GM18867 (cell line): ENCODE measurements around the gene CCDC157.
A peak's percentile ranks its signal among the peaks of the same experiment; 100 is the strongest.

Source experiments
- ATAC-seq: cut with Tn5 transposase; IDR thresholded peaks from one replicate; pipeline ENCODE4 v1.9.1; 2021; ENCODE audit warnings: mild to moderate bottlenecking, moderate library complexity; ENCODE audit not compliant: unreplicated experiment

Gene CCDC157

DNA sequence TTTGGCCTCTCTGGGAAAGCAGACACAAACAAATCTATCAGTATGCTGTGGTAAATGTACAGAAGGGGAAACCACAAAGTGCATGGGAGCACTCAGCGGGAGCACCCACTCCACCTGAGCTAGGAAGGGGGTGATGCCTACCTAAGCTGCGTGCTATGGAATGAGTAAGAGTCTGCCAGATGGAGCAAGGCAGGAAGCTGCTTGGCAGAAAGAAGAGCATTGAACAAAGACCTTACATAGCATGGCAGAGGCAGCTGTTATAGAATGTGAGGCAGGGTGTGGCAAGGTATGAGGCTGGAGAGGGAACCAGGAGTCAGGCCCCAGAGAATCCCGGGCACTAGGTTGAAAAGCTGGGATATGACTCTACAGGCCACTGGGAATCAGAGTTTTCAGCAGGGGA, 55.0 kb downstream of the CCDC157 start:
- no peak for ATAC-seq

DNA sequence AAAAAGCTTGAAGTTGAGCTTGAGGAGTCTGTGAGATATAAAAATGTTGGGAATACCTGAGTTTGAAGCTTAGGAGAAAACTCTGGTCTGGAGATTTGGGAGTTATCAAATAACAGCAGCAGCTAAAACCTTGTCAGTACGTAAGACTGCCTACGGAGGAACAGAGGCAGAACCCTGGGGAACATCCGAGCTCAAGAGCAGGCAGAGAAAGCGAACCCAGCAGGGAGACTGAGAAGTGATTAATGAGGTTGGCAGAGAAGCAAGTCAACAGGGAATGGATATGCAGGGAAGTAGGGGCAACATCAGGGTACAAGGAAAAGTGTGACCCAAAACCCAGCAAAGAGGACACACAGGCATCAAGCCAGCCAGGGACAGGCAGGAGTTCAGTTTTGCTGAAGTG, 56.2 kb downstream of the CCDC157 start:
- ATAC-seq = no peak

DNA sequence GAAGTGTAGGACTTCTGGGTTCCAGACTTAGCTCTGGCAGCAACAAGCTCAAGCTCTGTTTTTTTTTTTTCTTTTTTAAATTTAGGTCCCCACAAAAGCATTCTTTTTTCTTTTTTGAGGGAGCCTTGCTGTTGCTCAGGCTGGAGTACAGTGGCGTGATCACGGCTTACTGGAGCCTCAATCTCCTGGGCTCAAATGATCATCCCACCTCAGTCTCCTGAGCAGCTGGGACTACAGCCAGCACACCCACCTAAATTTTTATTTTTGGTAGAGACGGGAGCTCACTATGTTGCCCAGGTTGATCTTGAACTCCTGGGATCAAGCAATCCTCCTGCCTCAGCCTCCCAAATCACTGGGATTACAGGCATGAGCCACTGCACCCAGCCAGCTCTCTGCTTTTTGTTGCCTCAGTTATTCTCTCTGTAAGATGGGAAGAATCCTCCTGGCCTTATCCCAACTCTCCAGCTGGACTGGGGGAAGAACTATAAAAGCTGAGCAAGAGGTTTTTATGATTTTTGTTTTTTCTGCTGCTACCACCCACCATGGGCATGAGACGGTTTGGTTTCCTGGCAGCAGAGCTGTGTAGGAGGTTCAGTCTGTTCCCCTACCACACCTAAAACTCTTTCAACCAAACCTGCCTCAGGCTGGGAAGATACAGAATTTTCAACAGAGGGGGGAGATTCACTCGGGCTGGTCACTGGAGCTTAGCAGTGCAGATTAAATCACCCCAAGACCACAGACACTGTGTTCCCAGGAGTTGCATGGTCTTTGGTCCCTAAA, 57.1 kb downstream of the CCDC157 start:
- no peak for ATAC-seq

DNA sequence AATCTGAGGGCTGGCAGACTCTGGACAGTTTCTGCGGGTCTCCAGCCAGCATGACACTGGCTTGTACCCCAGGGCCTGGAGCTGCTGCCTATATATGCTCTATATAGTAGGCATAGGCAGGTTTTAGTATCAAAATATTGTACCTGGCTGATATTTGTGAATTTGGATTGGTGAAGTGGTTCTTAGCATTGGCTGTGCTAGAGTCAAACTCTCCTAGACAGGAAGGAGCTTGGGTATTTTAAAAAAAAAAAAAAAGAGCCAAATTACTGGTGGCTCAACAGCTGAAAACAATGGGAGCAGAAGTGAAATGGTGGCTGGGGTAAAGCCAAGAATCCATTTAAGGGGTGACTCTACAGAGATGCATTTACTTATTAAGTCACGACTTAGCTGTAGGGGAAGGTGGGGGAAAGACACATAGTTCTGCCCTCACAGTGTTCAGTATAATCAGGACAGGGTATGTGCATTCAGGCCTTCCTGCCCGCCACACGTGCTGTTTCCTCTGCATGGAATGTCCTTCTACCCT, 57.8 kb downstream of the CCDC157 start:
- ATAC-seq = no peak

DNA sequence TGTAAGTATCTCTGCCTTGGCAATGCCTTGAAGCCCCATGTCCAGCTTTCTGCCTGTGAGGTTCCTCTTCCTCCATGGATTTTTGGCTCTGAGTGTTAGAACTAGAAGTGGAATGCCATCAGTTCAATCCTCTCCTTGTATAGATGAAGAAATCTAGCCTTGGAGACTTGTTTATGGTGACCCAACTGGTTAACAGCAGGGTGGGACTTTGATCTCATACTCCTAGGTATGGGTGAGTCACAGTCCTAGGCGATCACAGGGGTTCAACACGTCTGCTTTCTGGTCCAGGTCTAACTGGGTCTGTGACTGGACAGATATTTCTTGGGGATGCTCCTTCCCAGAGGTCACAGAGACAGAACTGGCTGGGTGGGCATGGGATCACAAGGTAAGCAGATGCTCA, 59.6 kb downstream of the CCDC157 start:
- ATAC-seq = no peak

DNA sequence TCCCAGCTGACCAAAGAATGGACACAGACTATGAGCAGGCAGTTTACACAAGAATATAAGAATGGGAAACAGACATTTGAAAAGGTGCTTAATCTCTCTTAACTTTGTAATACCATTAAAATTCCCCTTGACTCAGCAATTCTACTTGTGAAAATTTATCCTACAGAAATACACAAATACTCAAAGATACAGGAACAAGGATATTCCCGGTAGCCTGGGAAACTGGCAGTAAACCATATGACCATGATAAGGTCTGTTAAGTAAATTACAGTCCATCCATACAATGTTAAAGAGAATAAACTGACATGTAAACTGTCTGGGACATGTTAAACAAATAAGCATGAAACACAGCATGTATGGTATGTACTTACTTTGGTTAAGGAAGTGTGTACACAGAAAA, 60.0 kb downstream of the CCDC157 start:
- no peak for ATAC-seq

DNA sequence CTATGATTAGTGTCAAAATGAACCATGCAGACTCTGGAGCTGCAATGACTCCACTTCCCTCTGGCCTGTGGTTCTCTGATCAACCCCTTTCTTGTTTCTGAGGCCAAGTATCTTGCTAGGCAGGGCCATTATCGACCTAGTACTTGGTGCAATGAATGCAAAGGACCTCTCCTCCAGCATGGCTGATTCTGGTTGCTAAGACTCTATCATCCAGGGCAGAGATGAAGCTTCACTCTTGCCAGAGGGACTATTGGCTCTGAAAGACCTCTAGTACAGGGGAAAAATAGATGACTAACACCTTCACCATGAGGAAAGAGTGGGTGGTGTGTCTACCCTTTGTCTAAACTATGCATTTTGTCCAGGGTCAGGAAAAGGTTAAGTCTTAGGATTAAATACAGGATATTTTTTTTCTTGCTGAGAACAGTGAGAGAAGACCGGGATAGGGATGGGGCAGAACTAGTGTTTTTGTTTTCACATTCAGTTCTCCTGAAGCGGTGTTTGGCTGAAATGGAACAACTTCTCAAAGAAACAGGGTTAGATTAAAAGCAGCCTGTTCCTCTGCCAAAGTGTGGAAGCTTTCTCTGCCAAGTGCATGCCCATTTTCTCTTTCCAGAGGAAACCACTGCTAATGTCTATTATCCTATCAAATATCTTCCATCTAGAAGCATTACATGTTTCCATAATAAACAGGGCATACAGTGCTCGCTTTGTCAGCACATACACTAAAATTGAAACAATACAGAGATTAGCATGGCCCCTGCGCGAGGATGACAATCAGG, 63.7 kb downstream of the CCDC157 start:
- no peak for ATAC-seq

DNA sequence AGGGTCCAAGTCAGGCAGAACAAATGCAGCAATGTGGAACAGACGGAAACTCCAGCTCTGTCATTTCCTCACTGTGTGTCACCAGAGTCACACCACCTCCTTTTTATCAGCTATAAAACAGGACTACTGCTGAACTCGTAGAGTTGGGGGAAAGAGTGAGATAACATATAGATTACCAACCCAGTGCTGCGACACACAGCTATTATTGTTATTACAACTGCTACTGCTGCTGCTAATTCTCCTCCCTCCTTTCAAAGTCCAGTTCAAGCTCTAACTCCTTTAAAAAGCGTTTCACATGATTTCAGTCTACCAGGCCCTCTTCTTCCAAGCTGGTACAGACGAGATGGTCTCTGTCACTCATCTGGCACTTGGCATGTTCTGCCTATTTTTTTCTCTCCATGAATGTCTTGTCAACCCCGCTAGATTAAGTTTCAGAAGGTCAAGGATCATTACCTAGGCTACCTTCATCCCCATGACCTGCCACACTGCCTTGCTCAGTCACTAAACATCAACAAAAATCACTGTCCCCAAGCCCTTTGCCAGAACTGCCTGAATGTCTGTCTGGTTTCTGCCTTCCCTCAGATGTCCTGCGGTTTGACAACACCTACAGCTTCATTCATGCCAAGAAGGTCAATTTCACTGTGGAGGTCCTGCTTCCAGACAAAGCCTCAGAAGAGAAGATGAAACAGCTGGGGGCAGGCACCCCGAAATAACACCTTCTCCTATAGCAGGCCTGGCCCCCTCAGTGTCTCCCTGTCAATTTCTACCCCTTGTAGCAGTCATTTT, 65.1 kb downstream of the CCDC157 start:
- ATAC-seq = no peak

DNA sequence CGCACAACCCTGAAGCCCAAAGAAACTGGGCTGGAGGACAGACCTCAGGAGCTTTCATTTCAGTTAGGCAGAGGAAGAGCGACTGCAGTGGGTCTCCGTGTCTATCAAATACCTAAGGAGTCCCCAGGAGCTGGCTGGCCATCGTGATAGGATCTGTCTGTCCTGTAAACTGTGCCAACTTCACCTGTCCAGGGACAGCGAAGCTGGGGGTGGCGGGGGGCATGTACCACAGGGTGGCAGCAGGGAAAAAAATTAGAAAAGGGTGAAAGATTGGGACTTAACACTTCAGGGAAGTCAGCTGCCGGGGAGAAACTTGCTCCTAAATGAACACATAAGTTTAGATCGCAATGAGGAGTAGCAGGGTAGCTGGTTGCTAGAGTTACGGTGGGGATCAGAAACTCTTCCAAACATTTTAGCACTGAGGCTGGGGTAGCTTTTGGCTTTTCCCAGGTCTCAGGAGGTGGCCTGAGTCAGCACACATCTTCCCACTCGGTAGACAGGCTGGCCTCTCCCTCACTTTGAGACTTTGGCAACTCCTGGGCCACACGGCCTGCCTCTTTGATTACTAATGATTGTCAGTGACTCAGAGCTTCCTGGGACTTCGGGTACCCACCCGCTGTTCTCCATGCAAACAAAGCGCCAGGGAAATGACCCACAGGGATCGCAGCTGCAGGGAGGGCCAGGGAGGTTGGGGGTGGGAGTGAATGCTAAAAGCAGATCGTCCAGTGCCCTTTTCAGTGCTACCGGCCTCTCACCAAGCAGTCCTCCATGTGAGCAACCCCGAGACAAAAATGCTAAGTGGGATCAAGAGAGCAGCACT, 65.9 kb downstream of the CCDC157 start:
- no peak for ATAC-seq

DNA sequence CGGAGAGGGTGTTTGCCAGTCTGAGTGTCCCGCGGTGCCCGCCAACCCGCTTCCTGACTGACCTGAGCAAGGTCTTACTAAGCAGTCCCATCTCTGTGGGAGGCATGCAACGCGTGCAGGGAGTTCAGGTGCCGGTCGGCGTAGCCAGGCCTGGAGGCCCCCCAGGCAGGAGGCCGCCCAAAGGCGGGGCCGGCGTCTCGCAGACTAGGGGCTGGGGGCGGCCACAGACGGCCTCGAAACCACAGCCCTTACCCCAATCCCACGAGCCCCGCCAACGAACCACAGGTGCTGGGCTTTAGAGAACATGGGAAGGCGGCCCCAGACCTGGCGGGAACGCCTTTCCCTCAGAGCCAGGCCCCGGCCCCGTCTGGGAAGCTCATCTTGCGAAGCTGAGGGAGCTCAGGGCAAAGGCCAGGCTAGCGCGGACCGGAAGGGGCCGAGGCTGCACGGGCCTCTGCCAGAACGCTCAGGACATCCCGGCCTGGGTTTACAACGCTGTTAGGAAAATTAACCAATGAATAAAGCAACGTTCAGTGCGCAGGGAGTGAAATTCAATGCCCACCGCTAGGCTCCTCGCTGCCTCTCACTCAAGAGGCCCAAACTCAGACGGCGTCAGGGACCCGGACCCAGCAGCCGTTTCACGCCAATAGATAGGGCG, 66.6 kb downstream of the CCDC157 start:
- ATAC-seq = peak; percentile 27

DNA sequence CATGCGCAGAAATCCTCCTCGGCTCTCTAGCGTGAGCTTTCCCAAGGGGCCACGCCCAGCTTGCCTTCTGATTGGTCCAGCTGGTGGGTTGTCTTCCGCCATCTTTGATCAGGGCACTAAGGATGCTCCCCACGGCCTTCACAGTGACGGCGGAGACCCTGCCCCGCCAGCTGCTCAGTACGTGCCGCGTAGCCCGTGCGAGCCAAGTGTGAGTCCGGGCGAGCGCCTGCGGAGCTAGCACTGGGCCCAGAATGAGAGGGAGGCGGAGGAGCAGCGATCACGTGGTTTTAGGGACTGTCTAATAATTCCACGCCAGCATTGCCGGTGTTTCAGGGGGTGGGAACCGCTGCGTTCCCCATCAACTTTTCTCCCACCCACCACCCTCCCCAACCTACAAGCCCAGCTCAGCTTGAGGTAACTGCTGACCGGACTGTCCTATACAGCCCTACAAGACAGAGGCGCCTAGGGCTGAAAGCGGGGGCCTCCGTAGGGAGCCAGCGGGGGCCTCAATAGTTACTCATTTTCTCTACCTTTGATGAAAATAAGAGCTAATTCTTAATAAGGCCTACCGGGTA, 67.2 kb downstream of the CCDC157 start:
- peak; percentile 74 for ATAC-seq

DNA sequence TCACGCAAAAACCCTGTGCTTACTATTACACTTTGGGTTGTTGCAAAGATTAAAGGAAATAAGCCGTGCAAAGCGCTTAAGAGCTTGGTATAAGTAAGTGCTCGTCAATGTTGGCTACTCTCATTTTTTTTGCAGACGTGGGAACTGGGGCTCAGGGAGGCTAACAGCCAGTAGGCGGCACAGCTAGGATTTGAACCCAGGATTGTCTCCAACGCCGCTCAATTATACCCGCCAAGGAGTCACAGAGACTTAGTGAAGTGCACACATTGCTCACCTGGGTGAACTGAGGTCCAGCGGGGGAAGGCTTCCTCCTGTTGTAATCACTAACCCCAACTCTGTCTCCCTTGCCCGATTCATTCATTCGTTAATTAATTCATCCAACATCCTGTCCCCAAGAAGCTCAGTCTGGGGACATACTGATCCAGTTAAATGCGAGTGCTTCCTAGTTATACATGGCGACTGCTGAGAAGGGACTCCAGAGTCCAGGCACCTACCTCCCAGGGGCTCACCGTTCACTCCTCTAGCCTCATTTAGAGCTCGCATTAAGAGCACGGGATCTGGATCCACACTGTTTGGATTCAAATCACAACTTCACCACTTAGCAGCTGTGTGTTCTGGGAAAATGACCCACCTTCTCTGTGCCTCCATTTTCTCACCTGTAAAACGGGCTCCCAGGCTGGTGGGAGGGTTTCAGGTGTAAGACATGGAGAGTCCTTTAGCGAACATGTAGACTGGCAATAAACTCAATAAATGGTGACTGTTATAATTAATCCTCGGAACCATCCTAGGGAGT, 67.9 kb downstream of the CCDC157 start:
- no peak for ATAC-seq

DNA sequence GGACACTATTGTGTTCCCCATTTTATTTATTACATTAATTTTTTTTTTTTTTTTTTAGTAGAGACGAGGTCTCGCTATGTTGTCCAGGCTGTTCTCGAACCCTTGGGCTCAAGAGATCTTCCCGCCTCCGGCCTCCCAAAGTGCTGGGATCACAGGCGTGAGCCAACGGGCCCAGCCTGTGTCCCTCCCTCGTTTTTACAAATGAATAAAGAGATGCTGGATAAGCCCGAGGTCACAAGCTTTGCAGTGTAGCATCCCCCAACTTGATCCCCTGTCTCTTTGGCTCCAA, 68.5 kb downstream of the CCDC157 start:
- no peak for ATAC-seq

DNA sequence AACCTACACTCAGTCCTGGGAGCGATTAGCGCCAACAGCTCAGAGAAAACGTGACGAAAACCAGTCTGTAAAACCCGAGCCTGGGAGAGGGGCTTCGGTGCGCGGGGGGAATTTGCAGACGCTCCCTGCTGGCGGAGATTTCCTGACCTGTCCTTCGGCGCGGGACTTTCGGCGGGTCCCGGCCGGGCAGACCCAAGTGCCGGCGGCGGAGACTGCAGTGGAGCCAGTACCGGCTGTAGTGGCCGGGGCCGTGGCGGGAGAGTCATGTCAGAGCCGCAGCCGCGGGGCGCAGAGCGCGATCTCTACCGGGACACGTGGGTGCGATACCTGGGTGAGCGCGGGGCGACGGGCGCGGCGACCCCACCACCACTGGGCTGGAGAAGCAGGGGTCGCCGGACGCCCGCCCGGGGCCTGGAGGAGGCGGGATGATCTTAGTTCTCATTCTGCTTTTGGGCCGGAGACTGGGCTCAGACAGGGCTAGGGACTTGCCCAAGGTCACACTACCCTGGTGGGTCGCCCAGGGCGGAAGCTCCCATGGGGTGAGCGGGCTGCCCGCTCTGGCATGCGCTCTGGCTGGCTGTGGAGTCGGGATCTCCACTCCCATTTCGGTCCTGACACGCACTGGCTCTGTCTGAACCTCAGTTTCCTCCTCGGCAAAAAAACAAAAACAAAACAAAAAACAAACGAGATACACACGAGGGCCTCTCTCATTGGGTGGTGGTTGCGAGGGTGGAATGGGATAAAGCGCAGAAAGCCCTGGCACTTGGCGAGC, 69.0 kb downstream of the CCDC157 start, which contains the start of gene MTFP1:
TSS of gene MTFP1 (plus strand) at position 153 of the 772 bp plus-strand sequence. CDS start at position 265, 112 bp downstream.
- no peak for ATAC-seq
